ENCODE data around the gene XIRP2.
"Not testable (repeated sequence)": the region's sequence is repeated elsewhere in the genome, so short reads cannot be mapped to it uniquely, and the experiment has no call there.

Gene XIRP2

DNA sequence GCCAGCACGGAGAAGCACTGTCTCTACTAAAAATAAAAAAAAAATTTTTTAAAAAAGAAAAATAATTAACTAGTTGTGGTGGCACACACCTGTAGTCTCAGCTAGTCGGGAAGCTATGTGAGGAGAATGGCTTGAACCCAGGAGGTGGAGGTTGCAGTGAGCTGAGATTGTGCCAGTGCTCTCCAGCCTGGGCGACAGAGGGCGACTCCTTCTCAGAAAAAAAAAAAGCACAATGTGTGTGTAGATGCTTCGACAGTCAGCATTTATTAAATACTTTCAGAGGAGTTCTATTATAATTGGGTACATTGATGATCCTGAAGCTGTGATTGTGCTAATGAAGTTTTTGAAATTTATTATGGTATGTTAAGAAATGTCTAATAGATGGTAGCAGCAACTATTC lies 46.5 kb downstream of the XIRP2 start:
- DNase-seq: no peak

GRCh38 chr2:166942377-166942776 lies 54.1 kb downstream of the XIRP2 start:
- no peak for DNase-seq

GRCh38 chr2:166944909-166945308 lies 56.6 kb downstream of the XIRP2 start:
- DNase-seq: no peak

DNA sequence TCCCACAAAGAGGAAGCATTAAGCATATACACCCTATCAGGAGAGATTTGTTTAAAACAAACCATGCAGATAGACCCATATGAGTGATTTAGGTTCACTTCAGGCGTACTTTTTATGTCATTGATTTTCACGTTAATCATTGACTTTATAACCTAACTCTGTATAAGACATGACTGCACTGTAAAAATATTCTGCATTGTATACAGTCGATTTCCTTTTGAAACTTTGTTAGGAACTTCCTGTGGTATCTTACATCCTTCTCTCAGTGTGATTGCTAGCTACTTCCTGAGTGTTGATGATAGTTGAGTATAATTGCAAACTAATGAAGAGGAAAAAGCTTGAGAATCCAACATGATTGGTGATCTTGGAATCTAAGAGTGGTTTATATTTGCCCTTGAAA lies 69.4 kb downstream of the XIRP2 start:
- DNase-seq: no peak

DNA sequence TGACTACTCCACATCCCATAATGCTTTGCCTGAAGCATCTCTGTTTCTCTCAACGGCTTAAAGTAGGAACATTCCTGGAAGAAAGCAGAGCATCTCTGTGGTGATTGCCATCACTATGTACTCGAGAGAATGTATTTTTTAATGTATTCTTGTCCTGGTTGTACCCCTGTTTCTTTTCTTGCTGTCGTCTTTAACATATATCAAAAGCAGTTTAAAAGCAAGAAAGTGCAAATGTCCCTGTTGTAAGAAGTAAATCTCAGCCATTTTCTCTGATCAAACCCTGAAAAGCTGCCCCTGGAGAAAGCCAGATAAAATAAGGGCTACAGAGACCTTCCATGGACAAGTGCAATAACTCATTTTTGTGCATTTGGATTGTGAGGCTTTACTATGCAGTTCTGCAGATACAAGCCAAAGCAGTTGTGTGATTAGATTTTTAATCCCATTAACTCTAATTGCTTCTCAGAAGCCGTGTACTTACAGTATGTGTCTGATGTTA lies 70.8 kb downstream of the XIRP2 start:
- DNase-seq: no peak

DNA sequence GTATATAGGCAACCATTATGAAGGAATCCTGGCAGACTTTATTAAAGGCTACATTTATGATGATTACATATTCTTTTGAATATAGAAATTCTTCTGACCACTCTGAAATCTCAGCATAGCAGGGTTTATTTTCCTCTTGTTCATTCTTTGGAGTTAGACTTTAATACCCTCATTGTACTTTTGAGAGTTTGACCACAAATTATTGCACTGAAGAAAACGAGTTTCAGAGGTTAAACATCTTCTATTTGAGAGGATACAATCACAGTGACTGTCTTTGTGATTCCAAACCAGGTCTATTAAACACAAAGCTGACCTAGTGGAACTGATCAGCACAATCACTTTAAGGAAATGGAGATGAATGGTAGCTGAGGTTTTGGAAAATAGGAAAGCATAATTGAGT lies 71.3 kb downstream of the XIRP2 start:
- no peak for DNase-seq

DNA sequence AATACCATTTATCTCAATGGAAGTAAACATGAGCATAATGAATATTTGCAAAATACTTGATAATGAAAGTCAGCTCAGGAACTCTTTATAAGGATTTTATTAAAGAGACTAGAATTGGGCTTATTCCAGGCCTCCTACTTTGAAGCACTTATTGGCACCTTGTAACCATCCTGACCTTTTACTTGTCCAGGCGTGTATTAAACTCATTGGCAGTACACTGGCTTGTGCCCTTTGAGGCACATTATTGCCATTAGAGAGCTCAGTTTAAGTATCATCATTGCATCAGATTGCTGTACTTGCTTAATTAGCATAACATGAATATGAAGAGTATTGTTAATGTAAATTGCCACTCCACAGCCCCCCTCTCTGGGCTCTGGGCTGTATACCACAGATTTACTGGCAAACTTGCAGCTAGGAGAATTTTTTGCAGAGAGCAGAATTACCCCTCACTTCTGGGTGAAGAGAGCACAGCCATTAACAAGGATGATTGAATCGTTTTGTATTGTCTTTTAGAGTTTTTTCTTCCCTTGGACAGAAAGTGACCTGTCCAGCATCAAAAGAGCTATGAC lies 72.5 kb downstream of the XIRP2 start:
- DNase-seq: no peak

GRCh38 chr2:166961933-166962332 lies 73.7 kb downstream of the XIRP2 start:
- no peak for DNase-seq

GRCh38 chr2:166969486-166969885 lies 81.2 kb downstream of the XIRP2 start:
- DNase-seq: no peak

DNA sequence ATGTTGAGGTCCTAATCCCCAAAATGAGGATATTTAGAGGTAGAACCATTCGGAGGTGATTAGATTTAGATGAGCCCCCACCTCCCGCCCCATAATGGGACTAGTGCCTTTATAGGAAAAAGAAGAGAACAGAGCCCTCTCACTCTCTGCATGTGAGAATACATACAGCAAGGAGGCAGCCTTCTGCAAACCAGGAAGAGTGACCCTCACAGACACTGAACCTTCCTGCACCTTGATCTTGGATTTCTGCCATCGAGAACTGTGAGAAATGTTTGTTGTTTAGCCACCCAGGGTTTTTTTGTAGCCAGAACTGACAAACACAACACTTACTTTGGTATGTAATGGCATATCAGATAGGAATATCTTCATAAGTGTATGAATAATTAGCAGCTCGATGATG lies 83.7 kb downstream of the XIRP2 start:
- no peak for DNase-seq

- DNase-seq: no peak
These were observed 84.1 kb downstream of the XIRP2 start for GRCh38 chr2:166972418-166972817.

DNA sequence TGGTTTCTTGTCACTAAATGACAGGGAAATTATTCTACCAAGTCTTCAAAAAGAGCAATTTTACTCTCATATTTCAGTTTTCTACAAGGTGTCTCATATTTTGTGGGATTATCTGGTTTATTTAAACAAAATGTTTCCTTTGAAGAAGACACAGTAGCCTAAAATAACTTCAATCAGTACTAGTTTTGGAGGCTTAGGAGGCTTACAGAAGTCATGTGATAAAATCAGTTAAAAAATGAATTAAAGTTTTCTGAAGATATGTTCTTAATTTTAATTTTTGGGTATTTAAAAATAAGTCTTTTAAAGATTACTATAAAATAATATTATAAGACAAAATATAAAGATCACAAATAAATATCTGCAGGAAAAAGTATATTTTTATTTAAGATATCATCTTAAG lies 95.9 kb downstream of the XIRP2 start:
- DNase-seq: no peak

- no peak for DNase-seq
These were observed 96.5 kb downstream of the XIRP2 start for GRCh38 chr2:166984797-166985196.

DNA sequence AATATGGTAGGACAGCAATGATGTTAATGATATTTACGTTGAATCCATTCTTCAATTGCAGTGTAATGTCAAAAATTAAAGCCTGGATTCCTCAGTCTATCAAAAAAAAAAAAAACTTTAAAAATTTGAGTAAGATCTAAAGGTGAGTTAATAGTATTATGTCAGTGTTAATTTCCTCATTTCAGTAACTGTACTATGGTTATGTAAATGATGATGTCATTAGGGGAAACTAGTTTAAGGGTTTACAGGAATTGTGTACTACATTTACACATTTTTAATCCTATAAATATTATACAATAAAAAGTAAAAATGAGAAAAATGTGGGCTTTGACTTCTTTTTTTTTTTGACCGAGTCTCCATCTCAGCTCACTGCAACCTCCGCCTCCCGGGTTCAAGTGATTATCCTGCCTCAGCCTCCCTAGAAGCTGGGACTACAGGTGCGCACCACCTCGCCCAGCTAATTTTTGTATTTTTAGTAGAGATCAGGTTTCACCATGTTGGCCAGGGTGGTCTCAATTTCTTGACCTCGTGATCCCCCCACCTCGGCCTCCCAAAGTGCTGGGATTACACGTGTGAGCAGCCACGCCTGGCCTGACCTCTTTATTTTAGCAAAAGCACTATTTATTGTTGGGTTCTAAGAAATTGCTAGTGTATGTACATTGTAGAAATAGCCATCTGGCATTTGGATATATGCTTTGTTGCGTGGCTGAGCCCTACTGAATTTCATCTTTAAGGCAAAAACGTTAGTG lies 106.5 kb downstream of the XIRP2 start:
- DNase-seq: no peak

GRCh38 chr2:166996465-166996864 lies 108.2 kb downstream of the XIRP2 start:
- DNase-seq: no peak

GRCh38 chr2:167001165-167001564 lies 112.9 kb downstream of the XIRP2 start:
- no peak for DNase-seq

DNA sequence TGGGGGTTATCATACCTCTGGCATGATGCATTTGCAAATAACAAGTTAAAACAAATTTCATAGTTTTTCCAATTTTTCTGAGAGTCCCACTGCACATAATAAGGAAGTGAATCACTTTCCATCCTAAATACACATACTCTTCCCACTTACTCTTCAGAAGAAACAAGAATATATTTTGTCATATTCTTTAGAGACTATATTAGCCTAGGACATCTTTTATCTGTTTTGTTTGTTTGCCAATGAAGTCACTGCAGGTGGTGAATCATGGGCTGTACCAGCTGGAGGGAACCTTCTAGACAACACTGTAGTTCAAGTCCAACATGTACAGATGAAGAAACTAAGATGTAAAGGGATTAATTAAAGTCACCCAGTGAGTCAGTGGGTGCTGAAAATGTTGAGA lies 116.8 kb downstream of the XIRP2 start:
- no peak for DNase-seq

GRCh38 chr2:167013227-167013626 lies 124.9 kb downstream of the XIRP2 start:
- no peak for DNase-seq

DNA sequence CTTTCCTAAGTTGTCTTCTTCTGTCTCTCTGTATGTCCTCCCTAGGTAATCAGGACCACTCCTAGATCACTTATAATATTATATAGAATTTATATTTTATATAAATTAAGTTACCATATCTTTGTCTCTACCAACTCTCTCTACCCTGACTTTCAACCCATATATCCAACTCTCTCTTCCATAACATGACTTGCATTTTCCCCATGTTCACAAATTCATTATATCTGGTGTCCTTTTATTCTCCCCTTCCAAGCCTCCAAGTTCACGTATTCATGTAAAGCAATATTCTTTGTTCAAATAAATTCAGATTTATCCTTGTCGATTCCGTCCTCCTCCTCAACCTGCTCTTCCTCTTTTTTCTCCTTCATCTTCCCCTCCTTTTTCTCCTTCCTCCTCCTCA lies 127.5 kb downstream of the XIRP2 start:
- no peak for DNase-seq

- no peak for DNase-seq
These were observed 128.7 kb downstream of the XIRP2 start for GRCh38 chr2:167017021-167017420.

DNA sequence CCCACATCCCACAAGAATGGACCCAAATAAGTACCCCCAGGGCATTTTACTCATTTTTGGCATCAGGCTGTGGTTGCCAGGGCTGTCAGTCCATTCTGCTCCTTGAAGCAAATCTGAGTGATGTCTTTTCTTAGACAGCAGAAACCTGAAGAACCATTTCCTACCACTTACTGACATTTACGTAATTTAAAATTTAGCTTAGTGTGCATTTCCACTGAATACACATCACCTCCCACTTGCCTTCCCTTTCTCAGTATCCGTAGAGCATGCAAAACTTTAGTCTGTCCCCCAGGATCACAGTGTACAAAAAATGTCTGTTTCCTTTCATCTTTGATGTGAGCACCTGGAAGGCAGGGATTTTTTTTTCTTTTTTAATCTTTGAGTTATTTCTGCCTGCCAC lies 130.3 kb downstream of the XIRP2 start:
- DNase-seq: no peak

- no peak for DNase-seq
These were observed 140.2 kb downstream of the XIRP2 start for GRCh38 chr2:167028503-167028902.

DNA sequence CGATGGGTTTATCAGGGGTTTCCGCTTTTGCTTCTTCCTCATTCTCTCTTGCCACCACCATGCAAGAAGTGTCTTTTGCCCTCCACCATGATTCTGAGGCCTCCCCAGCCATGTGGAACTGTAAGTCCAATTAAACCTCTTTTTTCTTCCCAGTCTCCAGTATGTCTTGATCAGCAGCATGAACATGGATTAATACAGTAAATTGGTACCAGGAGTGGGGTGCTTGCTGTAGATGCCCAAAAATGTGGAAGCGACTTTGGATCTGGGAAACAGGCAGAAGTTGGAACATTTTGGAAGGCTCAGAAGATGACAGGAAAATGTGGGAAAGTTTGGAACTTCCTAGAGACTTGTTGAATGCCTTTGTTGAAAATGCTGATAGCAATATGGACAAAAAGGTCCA lies 146.7 kb downstream of the XIRP2 start:
- DNase-seq: not testable (repeated sequence)

- DNase-seq: no peak
These were observed 160.5 kb downstream of the XIRP2 start for GRCh38 chr2:167048829-167049228.

DNA sequence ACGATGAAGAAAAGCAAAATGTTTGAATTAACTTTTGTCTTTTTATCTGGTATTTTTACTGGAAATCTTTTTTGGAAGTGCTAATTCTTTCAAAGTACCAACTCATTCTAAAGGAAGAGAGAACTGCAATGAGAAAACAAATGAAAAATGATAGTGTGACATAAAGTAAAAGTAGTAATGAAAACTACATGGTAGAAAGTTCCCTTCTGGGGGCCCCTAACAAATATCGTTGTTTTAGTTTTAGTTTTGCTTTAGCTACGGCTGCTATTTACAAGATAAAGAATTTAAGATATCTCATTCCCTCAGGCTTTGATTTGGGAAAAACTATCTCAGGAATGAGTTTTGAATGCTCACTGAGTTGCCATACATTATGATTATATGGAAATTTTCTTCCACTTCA lies 161.4 kb downstream of the XIRP2 start:
- DNase-seq: no peak
